ENCODE results near the gene PRKCI.
"Not testable (repeated sequence)": the region's sequence is repeated elsewhere in the genome, so short reads cannot be mapped to it uniquely, and the experiment has no call there.

PRKCI gene

DNA sequence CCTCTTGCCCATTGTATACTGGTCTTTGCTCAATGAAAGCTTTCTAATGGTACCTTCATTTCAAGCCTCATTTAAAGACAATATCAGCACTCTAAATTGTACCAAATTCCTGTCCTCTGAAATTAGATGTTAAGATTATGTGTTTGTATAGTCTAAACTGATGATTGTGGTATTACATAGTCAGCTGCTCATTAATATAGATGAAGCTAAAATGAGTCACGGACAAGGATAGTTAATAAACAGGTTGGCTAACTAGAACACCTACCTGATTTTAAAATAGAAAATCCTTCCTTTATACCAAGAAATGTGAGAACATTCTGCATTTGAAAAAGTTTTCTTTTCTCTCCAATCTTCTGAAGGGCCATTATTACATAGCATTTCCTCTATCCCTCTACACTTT, 2.9 kb downstream of the PRKCI start:
- DNase-seq: no peak

GRCh38 chr3:170226426-170226960, 4.3 kb downstream of the PRKCI start:
- DNase-seq: no peak

DNA sequence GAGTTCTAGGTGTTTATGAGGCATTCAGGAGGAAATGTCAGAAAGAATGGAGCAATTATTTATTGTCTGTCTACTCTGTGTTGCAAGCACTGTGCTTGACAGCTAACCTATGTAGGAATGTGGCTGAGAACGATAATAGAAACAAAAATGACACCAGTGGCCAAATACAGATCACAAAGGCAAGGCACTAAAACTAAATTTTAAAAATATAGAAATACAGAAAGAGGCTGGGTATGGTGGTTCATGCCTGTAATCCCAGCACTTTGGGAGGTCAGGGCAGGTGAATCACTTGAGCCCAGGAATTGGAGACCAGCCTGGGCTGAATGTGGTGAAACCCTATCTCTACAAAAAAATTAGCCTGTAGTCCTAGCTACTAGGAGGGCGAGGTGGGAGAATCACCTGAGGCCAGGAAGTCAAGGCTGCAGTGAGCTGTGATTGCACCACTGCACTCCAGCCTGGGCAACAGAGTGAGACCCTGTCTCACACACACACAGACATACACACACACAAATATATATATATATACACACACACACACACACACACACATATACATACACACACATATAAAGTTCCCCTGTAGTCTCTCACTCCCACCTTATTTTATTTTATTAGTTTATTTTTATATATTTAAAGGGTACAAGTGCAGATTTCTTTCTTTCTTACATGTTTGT, 6.0 kb downstream of the PRKCI start:
- DNase-seq: no peak

DNA sequence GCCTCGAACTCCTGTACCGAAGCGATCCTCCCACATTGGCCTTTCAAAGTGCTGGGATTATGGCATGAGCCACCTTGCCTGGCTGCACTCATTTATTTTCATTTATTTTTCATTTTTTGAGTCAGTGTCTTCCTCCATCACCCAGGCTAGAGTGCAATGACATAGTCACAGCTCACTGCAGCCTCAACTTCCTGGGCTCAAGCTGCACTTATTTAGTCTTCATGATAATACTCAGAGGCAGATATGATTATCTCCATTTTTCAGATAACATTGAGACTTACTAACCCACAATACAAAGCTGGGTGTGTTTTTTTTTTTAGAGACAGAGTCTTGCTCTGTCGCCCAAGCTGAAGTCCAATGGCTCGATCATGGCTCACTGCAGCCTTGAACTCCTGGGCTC, 10.0 kb downstream of the PRKCI start:
- DNase-seq: no peak

DNA sequence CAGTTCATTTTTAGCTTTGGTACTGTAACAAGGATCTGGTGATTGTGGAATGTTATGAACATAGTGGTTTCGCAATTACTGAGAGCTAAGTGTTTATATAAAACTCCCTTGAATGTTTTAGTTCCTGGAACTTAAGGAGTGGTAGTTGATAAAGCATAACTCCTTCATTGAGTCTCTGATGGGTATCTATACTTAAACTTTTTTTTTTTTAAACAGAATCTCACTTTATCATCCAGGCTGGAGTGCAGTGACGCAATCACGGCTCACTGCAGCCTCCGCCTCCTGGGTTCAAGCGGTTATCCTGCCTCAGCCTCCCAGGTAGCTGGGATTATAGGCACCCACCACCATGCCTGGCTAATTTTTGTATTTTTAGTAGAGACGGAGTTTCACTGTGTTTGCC, 11.3 kb downstream of the PRKCI start:
- DNase-seq: no peak

- no peak for DNase-seq
These were observed 17.9 kb downstream of the PRKCI start for GRCh38 chr3:170240142-170240541.

DNA sequence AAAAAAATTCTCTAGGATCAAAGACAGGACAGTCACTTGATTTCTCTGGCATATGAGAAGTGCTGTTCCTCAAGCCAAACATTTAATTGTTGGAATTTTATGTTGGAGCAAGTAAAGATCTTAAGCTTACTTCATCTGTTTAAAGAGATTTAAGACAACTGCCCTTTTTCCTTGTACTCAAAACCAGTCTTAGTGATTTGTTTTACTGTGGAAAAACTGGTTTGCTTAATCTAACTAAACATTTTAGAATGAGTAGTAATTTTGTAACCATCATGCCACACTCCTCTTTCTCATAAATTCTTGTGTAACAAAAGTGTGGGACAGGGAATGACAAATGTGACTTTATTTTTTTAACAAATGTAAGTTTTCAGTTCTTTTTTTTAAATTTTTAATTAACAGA, 18.4 kb downstream of the PRKCI start:
- DNase-seq: no peak

GRCh38 chr3:170244576-170244975, 22.4 kb downstream of the PRKCI start:
- no peak for DNase-seq

GRCh38 chr3:170247875-170248274, 25.7 kb downstream of the PRKCI start:
- no peak for DNase-seq

DNA sequence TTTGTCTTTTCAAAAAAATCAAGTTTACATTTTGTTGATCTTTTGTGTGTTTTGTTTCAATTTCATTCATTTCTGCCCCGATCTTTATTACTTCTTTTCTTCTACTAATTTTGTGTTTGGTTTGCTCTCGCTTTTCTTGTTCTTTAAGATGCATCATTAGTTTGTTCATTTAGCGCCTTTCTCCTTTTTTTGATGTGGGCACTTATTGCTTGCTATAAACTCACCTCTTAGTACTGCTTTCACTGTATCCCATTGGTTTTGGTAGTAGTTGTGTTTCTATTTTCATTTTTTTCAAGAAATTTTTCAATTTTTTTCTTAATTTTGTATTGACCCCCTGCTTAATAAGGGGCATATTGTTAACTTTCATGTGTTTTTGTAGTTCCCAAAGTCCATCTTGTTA, 34.4 kb downstream of the PRKCI start:
- no peak for DNase-seq

DNA sequence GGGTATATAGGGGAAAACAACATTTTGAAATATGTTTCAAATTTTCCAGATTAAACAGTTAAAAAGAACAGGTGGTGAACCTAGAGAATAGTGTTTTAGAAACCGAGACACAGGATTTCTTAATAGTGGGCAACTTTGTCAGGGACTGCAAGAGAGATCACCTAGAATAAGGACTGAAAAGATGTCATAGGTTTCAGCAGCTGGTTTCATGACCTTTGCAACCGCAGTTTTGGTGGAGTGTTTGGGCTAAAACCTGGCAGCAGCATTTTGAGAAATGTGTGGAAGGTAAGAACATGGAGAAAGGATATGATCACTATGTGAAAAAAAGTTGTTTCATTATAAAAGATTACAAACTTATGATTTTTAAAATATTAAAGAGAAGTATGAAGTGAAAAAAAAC, 34.9 kb downstream of the PRKCI start:
- no peak for DNase-seq

GRCh38 chr3:170258105-170258487, 35.9 kb downstream of the PRKCI start:
- no peak for DNase-seq

GRCh38 chr3:170259907-170260306, 37.7 kb downstream of the PRKCI start:
- DNase-seq: no peak

- DNase-seq: no peak
These were observed 45.6 kb downstream of the PRKCI start for GRCh38 chr3:170267793-170268192.

- DNase-seq: not testable (repeated sequence)
These were observed 47.5 kb downstream of the PRKCI start for GRCh38 chr3:170269673-170270254.

DNA sequence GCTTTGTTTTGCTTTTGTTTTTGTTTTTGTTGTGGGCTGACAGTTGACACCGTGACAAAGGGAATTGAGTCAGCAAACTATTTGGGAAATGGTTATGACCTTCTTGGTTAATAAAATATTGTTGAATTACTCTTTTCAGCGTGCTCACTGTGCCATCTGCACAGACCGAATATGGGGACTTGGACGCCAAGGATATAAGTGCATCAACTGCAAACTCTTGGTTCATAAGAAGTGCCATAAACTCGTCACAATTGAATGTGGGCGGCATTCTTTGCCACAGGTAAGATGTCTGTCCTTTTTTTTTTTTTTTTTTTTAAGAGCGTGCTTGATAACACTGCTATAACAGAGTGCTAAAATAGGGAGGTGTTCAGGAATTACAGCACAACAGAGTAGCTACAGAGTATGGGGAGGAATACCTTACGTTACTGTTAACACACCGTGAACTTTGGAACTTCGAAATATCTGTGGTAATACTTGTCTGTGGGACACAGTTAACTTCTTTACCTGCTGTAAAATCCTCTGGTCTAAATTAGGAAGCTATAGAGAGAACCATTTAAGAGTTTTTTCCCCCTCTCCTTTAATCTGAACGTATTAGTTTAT, 48.2 kb downstream of the PRKCI start:
- DNase-seq: no peak

- no peak for DNase-seq
These were observed 52.4 kb downstream of the PRKCI start for GRCh38 chr3:170274641-170275040.

DNA sequence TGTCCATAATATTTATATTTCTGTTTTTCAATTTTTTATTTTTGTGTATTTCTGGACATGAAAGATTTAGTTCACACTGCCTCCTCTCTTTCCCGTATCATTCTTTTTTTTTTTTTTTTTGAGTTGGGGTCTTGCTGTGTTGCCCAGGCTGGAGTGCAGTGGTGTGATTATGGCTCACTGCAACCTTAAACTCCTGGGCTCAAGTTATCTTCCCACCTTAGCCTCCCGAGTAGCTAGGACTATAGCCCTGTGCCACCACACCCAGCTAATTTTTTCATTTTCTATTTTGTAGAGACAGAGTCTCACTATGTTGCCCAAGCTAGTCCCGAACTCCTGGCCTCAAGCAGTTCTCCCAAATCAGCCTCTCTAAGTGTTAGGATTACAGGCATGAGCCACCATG, 53.6 kb downstream of the PRKCI start:
- no peak for DNase-seq

GRCh38 chr3:170277311-170277710, 55.1 kb downstream of the PRKCI start:
- not testable (repeated sequence) for DNase-seq

- no peak for DNase-seq
These were observed 55.8 kb downstream of the PRKCI start for GRCh38 chr3:170277833-170278580.

DNA sequence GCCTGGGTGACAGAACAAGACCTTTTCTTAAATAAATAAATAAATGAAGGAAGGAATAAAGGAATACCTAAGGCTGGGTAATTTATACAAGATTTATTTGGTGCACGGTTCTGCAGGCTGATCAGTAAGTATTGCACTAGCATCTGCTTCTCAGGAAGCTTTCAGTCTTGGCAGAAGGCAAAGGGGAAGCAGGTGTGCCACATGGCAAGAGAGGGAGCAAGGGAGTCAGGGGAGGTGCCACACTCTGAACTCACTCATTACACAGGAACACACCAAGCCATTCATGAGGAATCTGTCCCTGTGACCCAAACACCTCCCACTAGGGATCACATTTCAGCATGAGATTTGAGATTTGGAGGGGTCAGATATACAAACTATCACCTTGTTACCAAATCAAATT, 56.4 kb downstream of the PRKCI start:
- DNase-seq: no peak

DNA sequence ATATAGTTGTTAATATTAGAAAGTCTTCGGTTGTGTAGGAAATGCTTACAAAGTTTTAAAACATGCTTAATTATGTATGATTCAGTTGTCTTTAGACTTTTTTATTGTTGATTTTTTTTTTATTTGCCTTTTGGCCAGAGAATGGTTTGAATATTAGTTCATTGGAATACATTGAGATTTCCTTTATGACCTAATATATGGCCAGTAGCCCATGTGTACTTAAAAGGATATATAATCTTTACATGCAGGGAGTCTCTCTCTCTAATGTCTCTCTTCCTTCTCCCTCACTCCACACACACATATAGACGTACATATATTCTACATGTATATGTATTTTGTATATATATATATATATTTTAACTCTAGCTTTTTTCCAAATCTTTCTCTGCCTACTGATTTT, 68.0 kb downstream of the PRKCI start:
- DNase-seq: no peak

- DNase-seq: no peak
These were observed 73.4 kb downstream of the PRKCI start for GRCh38 chr3:170295586-170295985.

DNA sequence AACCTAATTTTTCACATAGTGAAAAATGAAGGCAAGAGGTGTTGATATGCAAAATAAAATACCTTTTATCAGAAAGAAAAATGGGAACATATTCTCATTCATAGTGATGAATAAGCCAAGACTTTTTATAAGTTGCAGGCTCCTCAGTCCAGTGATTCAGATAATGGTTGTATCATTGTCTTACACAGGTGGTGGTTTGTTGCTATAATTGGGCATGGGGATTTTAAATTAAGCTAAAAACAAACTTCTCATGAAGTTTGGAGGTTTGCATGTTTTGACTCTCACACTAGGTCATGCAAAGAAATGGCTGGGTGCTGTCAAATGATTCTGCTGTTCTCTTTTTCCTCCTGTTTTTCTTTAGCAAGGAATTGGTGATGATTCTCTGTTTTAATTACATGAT, 74.5 kb downstream of the PRKCI start:
- no peak for DNase-seq

All from 8988T (cell line).